HL-60 (cell line): ENCODE data around the gene GLI3.

Experiments
- CTCF ChIP-seq: IDR thresholded peaks from one replicate; pipeline ENCODE4 v1.5.1; 2011; ENCODE audit warnings: low read length, control low read depth, inconsistent platforms; ENCODE audit not compliant: insufficient read depth
- POLR2AphosphoS5 ChIP-seq: IDR thresholded peaks from 2 replicates; pipeline ENCODE4 v1.6.1; 2012; ENCODE audit warnings: low read depth

GRCh38 chr7:41925946-41926345 lies 311.1 kb downstream of the GLI3 start:
- TF ChIP-seq CTCF = no peak
- TF ChIP-seq POLR2AphosphoS5 = no peak
